GM20000 (cell line): ENCODE results near the gene VWA5B1.

Source experiments
- DNase-seq: peaks from one replicate; pipeline ENCODE4 v3.0.0; 2012; ENCODE audit warnings: low spot score
- TF ChIP-seq, protein P1 (sequence below): IDR thresholded peaks from 2 replicates; pipeline ENCODE4 v1.5.1; 2012; ENCODE audit warnings: mild to moderate bottlenecking, control low read depth; ENCODE audit errors: extremely low read depth, missing control alignments

The VWA5B1 gene, protein sequence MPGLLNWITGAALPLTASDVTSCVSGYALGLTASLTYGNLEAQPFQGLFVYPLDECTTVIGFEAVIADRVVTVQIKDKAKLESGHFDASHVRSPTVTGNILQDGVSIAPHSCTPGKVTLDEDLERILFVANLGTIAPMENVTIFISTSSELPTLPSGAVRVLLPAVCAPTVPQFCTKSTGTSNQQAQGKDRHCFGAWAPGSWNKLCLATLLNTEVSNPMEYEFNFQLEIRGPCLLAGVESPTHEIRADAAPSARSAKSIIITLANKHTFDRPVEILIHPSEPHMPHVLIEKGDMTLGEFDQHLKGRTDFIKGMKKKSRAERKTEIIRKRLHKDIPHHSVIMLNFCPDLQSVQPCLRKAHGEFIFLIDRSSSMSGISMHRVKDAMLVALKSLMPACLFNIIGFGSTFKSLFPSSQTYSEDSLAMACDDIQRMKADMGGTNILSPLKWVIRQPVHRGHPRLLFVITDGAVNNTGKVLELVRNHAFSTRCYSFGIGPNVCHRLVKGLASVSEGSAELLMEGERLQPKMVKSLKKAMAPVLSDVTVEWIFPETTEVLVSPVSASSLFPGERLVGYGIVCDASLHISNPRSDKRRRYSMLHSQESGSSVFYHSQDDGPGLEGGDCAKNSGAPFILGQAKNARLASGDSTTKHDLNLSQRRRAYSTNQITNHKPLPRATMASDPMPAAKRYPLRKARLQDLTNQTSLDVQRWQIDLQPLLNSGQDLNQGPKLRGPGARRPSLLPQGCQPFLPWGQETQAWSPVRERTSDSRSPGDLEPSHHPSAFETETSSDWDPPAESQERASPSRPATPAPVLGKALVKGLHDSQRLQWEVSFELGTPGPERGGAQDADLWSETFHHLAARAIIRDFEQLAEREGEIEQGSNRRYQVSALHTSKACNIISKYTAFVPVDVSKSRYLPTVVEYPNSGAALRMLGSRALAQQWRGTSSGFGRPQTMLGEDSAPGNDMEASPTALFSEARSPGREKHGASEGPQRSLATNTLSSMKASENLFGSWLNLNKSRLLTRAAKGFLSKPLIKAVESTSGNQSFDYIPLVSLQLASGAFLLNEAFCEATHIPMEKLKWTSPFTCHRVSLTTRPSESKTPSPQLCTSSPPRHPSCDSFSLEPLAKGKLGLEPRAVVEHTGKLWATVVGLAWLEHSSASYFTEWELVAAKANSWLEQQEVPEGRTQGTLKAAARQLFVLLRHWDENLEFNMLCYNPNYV

DNA sequence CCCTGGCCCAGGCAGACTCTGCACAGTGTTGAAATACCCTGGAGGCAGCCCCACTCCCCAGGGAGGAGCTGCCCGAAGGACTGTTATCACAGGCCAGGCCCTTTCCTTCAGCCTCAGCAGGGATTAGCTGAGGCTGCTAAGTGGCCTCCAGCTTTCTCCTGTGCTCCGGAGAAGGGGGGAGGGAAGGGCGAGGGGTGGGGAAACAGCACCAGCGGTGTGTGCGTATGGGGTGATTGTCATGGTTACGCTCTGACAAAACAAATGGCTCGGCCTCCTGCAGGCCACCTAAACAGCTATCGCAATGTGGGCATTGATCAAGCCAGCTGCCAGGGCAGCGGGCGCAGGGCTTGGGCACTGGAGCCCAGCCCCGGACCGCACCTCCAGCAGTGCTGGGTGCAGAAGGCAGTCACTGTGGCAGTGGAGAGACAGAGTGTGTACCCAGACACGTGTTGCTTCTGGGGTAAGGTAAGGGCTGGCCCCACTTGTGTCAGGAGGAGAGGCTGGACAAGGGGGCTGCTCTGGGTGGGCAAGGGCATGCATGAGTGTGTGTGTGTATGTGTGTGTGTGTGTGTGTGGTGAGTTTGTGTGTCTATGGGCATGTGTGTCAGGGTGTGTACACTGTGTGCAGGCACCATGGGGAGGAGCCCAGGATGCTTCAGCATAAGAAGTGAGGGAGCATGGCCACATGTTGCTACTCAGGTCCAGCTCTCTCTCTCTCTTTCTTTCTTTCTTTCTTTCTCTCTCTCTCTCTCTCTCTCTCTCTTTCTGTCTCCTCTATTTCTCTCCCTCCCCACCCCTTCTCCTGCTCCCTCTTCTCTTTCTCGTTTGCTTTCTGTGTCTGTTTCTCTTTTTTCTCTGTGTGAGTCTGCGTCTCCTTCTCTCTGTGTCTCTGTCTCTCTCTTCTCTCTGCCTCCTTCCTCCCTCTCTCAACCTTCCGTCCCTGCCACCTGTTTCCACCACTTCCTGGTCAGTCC is at the start of gene VWA5B1:
TSS of gene VWA5B1 (plus strand) at position 252 of the 974 bp plus-strand sequence. CDS start 19,727 bp downstream, outside the sequence.
- DNase-seq, result no peak
- TF ChIP-seq, protein P1, sequence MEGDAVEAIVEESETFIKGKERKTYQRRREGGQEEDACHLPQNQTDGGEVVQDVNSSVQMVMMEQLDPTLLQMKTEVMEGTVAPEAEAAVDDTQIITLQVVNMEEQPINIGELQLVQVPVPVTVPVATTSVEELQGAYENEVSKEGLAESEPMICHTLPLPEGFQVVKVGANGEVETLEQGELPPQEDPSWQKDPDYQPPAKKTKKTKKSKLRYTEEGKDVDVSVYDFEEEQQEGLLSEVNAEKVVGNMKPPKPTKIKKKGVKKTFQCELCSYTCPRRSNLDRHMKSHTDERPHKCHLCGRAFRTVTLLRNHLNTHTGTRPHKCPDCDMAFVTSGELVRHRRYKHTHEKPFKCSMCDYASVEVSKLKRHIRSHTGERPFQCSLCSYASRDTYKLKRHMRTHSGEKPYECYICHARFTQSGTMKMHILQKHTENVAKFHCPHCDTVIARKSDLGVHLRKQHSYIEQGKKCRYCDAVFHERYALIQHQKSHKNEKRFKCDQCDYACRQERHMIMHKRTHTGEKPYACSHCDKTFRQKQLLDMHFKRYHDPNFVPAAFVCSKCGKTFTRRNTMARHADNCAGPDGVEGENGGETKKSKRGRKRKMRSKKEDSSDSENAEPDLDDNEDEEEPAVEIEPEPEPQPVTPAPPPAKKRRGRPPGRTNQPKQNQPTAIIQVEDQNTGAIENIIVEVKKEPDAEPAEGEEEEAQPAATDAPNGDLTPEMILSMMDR, result no peak

DNA sequence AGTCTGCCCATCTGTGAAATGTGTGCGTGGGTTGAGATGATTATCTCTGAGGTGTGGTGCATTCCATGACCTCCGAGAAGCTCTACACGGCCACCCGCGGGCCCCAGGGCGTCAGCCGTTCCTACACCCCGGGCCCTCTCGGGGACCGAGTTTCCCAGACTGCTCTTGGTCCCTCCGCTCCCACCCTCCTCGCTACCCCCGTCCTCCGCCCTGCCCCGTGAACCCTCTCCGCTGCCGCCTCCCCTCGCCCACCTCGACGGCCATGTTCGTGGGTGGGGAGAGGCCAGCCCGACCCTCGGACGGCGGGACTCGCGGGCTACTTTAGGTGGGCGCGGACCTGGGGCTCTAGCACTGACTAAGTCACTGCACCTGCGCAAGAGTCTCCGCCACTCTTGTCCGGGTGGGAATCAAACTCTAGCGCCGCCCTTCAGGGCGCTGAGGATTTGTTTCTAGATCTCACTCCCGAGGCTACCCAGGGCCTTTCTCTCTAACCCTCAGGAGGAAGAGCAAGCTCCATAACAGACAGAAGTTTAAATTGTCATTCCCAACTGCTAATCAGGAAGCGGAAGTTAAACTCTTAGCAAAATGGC is 47.7 kb upstream of the VWA5B1 start:
- no peak for DNase-seq
- TF ChIP-seq, protein P1, result no peak

DNA sequence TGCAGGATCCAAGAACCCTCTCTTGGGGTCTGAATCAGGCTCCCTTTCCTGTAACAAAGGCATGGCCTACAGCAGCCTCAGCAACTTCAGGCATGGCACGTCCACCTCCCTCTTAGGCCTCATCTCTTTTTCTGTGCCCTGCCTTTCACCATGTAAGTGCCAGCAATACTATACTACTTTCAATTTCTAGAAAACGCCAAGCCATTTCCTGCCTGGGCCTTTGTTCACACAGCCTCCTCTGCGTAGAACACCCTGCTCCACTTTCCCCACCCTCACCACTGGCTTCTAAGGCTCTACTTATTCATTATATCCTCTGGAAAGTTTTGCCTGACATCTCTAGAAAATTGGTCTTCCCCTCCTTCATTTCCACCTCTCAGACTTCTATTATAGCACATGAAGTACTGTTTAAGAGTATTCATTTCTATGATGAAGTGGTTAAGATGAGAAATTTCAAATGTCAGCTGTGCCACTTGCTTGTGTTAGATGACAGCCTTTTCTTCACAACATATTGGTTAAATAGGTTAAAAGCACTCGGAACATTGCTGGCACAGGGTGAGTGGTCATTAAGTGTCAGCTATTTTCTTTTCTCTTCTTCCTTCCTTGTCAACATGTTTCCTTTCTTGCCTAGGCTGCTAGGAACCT is 41.6 kb upstream of the VWA5B1 start:
- TF ChIP-seq, protein P1, result no peak
- DNase-seq, result no peak

DNA sequence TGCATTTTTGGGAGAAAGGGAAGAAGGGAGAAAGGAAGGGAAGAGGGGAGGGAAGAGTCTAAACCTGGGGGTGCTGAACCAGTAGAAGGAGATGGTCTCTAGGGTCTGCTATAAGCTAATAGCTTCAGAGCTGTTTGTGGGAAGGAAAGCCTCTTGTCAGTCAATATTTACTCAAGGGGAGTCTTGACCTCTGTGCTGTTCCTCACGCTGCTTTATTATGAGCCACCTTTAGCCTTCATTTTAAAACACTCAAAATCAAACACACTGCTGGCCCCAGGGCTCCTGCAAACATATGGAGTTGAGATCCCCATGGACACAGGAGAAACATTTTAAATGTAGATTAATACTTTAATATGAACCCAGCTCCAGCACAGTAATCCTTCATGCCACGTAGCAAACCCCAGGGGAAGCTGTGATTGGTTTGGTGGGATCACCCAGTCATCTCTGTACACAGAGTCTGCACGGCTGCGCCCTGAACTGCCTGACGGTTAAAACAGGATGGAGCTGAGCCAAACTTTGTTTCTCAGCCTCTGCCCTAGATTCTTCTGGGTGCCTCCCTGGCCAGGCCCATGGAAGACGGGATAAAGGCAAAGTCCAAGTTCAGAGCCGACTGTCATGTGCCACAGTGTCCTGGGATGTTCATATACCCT is 40.2 kb upstream of the VWA5B1 start:
- DNase-seq, result no peak
- TF ChIP-seq, protein P1, result no peak

DNA sequence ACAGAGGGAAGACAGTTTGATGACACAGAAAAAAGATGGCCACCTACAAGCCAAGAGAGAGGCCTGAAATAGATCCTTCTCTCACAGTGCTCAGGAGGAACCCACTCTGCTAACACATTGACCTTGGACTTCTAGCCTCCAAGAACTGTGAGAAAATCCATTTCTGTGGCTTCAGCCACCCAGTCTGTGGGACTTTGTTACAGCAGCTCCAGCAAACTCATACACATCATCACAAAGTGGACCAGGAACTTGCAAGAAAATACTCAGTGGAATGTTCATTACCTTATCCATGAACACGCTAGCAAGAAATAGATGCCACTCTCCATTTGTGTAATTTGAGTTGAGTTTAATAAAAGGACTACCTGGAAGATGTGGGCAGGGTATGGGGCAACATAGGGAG is 38.1 kb upstream of the VWA5B1 start:
- TF ChIP-seq, protein P1, result no peak
- no peak for DNase-seq
